ENCODE data around the gene DUSP9.

DNA sequence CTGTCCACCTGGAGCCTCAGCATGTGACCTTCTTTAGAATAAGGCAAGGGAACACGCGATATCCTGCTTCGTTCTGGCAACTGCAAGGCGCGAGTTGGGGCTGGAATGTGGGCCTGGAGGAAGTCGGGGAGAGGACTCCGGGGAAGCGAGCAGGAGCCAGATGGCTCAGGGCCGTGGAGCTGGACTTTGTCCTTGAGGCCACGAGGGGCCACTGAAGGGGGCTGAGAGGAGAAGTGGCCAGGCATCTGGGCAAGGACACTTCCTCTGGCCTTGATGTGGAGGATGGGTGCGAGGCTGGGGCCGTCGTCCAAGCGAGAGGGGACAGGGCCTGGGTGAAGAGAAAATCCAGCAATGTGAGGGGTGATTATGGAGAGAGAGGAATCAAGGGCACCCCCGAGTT lies 12.2 kb upstream of the DUSP9 start:
- no peak for TF ChIP-seq POLR2A (IDR thresholded peaks at IDR 0.05)
- TF ChIP-seq, protein P1, sequence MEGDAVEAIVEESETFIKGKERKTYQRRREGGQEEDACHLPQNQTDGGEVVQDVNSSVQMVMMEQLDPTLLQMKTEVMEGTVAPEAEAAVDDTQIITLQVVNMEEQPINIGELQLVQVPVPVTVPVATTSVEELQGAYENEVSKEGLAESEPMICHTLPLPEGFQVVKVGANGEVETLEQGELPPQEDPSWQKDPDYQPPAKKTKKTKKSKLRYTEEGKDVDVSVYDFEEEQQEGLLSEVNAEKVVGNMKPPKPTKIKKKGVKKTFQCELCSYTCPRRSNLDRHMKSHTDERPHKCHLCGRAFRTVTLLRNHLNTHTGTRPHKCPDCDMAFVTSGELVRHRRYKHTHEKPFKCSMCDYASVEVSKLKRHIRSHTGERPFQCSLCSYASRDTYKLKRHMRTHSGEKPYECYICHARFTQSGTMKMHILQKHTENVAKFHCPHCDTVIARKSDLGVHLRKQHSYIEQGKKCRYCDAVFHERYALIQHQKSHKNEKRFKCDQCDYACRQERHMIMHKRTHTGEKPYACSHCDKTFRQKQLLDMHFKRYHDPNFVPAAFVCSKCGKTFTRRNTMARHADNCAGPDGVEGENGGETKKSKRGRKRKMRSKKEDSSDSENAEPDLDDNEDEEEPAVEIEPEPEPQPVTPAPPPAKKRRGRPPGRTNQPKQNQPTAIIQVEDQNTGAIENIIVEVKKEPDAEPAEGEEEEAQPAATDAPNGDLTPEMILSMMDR (IDR thresholded peaks at IDR 0.05) = no peak

All from testis (tissue), 2 donors.